Measurements from ENCODE around the gene CBR1. TPM values are rescaled to one million over a fixed set of nuclear protein-coding genes. Genes with fewer than 3 reads are reported as not detected.

CBR1 gene
- total RNA-seq, 1 donor from 2014 or later, result 20.3 TPM

DNA sequence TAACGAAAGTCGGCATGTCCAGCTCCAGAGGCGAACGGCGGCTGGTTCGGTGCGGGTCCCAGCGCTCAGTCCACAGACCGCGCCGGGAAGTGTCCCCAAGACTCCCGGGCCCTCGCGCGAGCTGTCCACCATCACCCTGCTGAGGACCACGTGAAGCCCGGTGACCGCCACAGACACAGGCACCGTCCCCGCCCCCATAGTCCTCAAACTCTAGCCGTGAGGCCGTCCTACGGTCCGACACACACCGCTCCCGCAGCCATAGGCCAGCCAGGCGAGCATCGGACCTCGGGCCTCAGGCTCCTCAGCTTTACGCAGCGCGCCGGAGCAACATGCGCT is 10.0 kb upstream of the CBR1 start:
- DNase-seq (ENCODE audit: low read depth) (no peak), FAIRE-seq (no peak)
- Mint-ChIP-seq H3K36me3 (ENCODE audit: low read depth, unreplicated experiment) (peaks cover 16% of the 10 kb centered on the region), H3K27ac (ENCODE audit: unreplicated experiment) (peak overlapping the region; percentile 95), H3K27me3 (ENCODE audit: low read depth, unreplicated experiment) (no peaks in the 10 kb centered on the region), H3K4me1 (ENCODE audit: low read depth, unreplicated experiment) (peaks cover 9% of the 10 kb centered on the region), H3K9me3 (ENCODE audit: unreplicated experiment) (no peaks in the 10 kb centered on the region), H3K4me3 (ENCODE audit: unreplicated experiment) (peak overlapping the region; percentile 95)
- peak overlapping the region; percentile 88 for H3K4me2 ChIP-seq (ENCODE audit: low read length)
- no peak for TF ChIP-seq CTCF (IDR thresholded peaks at IDR 0.05; ENCODE audit: insufficient read depth, low read depth, low read length)
- no peak for TF ChIP-seq EZH2 (IDR thresholded peaks at IDR 0.05; ENCODE audit: insufficient read depth, low read length)
- H3K27ac ChIP-seq (ENCODE audit: low read depth, low read length), result peak overlapping the region; percentile 79
- H3K27me3 ChIP-seq (ENCODE audit: insufficient read depth, low read length), result no peaks in the 10 kb centered on the region
- H3K9ac ChIP-seq (ENCODE audit: low read length), result peak overlapping the region; percentile 87
- peaks cover 25% of the 10 kb centered on the region for H3K36me3 ChIP-seq (ENCODE audit: insufficient read depth, low read length)
- H3K9me3 ChIP-seq (ENCODE audit: insufficient read depth, low read depth, low read length), result no peaks in the 10 kb centered on the region
- peak overlapping the region; percentile 95 for H3K4me3 ChIP-seq (ENCODE audit: insufficient read depth, low read depth, low read length)
- peak overlapping the region; percentile 89 for H2AFZ ChIP-seq (ENCODE audit: low read depth, low read length)
- H3K4me1 ChIP-seq (ENCODE audit: insufficient read depth, low read length), result peaks cover 3% of the 10 kb centered on the region
- no peaks in the 10 kb centered on the region for H4K20me1 ChIP-seq (ENCODE audit: insufficient read depth, low read length)
- peaks cover 16% of the 10 kb centered on the region for H3K79me2 ChIP-seq (ENCODE audit: insufficient read depth, low read length)

DNA sequence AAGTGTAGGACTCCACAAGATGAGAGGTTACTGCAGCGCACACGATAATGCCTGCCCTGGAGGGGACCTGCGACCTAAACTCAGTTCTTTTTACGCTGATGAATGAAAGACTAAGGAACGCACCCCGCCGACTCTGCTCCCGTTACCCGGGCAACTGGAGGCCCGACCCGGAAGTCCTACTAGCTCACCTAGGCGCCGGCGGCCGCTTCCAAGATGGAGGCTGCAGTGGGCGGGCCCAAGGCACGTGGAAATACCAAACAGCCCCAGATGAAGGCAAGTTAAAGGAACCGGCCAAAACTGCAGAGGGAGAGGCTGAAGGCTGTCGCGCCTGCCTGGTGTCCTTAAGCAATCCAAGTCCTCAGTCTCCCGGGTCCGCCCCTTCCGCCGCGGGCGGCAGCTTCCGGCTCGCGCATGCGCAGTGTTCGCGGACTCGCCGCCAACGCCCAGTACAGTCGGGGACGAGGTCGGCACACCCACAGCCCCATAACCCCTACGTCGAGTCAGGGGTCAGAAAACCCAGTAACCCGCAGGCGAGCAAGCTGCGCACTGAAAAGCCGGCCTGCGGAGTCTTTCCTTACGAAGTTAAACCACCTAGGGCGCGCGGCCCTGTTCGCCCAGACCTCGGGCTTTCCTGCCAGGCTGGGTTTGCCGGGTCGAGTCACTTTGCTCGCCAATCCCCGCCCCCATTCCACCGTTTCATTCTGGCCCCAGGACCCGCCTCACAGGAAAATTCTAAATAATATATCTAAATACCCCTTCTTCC is 9.5 kb upstream of the CBR1 start, which contains the start of gene SETD4:
SETD4 (minus strand) TSS at position 368 of the 763 bp plus-strand sequence. CDS start 1,638 bp downstream, outside the sequence.
- H3K4me1 ChIP-seq (ENCODE audit: insufficient read depth, low read length), result peaks cover 3% of the 10 kb centered on the region
- peak within 1 kb of the TSS; percentile 79 for H3K27ac ChIP-seq (ENCODE audit: low read depth, low read length)
- peak; percentile 87 for DNase-seq (ENCODE audit: low read depth)
- peaks cover 11% of the 10 kb centered on the region for H3K36me3 Mint-ChIP-seq (ENCODE audit: low read depth, unreplicated experiment)
- no peaks in the 10 kb centered on the region for H4K20me1 ChIP-seq (ENCODE audit: insufficient read depth, low read length)
- peak within 1 kb of the TSS; percentile 95 for H3K4me3 ChIP-seq (ENCODE audit: insufficient read depth, low read depth, low read length)
- peak within 1 kb of the TSS; percentile 87 for H3K9ac ChIP-seq (ENCODE audit: low read length)
- H3K4me3 Mint-ChIP-seq (ENCODE audit: unreplicated experiment), result peak within 1 kb of the TSS; percentile 95
- no peaks in the 10 kb centered on the region for H3K9me3 Mint-ChIP-seq (ENCODE audit: unreplicated experiment)
- H3K9me3 ChIP-seq (ENCODE audit: insufficient read depth, low read depth, low read length), result no peaks in the 10 kb centered on the region
- peak within 1 kb of the TSS; percentile 88 for H3K4me2 ChIP-seq (ENCODE audit: low read length)
- H2AFZ ChIP-seq (ENCODE audit: low read depth, low read length), result peak within 1 kb of the TSS; percentile 89
- no peak for FAIRE-seq
- H3K27me3 ChIP-seq (ENCODE audit: insufficient read depth, low read length), result no peaks in the 10 kb centered on the region
- peaks cover 21% of the 10 kb centered on the region for H3K36me3 ChIP-seq (ENCODE audit: insufficient read depth, low read length)
- no peak for TF ChIP-seq CTCF (IDR thresholded peaks at IDR 0.05; ENCODE audit: insufficient read depth, low read depth, low read length)
- TF ChIP-seq EZH2 (IDR thresholded peaks at IDR 0.05; ENCODE audit: insufficient read depth, low read length), result no peak
- peaks cover 9% of the 10 kb centered on the region for H3K4me1 Mint-ChIP-seq (ENCODE audit: low read depth, unreplicated experiment)
- H3K79me2 ChIP-seq (ENCODE audit: insufficient read depth, low read length), result peaks cover 16% of the 10 kb centered on the region
- H3K27ac Mint-ChIP-seq (ENCODE audit: unreplicated experiment), result peak within 1 kb of the TSS; percentile 95
- no peaks in the 10 kb centered on the region for H3K27me3 Mint-ChIP-seq (ENCODE audit: low read depth, unreplicated experiment)

GRCh38 chr21:36061445-36061844 is 8.4 kb upstream of the CBR1 start:
- no peak overlapping the region for H2AFZ ChIP-seq (ENCODE audit: low read depth, low read length)
- Mint-ChIP-seq H3K4me1 (ENCODE audit: low read depth, unreplicated experiment) (peaks cover 9% of the 10 kb centered on the region), H3K36me3 (ENCODE audit: low read depth, unreplicated experiment) (peaks cover 8% of the 10 kb centered on the region), H3K4me3 (ENCODE audit: unreplicated experiment) (peak overlapping the region; percentile 95), H3K27ac (ENCODE audit: unreplicated experiment) (no peak overlapping the region), H3K9me3 (ENCODE audit: unreplicated experiment) (no peaks in the 10 kb centered on the region), H3K27me3 (ENCODE audit: low read depth, unreplicated experiment) (no peaks in the 10 kb centered on the region)
- H3K9me3 ChIP-seq (ENCODE audit: insufficient read depth, low read depth, low read length), result no peaks in the 10 kb centered on the region
- H3K27ac ChIP-seq (ENCODE audit: low read depth, low read length), result no peak overlapping the region
- peaks cover 12% of the 10 kb centered on the region for H3K36me3 ChIP-seq (ENCODE audit: insufficient read depth, low read length)
- no peaks in the 10 kb centered on the region for H4K20me1 ChIP-seq (ENCODE audit: insufficient read depth, low read length)
- no peaks in the 10 kb centered on the region for H3K27me3 ChIP-seq (ENCODE audit: insufficient read depth, low read length)
- no peak overlapping the region for H3K4me3 ChIP-seq (ENCODE audit: insufficient read depth, low read depth, low read length)
- DNase-seq (ENCODE audit: low read depth), result no peak
- peak overlapping the region; percentile 88 for H3K4me2 ChIP-seq (ENCODE audit: low read length)
- H3K9ac ChIP-seq (ENCODE audit: low read length), result no peak overlapping the region
- TF ChIP-seq EZH2 (IDR thresholded peaks at IDR 0.05; ENCODE audit: insufficient read depth, low read length), result no peak
- no peak for TF ChIP-seq CTCF (IDR thresholded peaks at IDR 0.05; ENCODE audit: insufficient read depth, low read depth, low read length)
- peaks cover 3% of the 10 kb centered on the region for H3K4me1 ChIP-seq (ENCODE audit: insufficient read depth, low read length)
- H3K79me2 ChIP-seq (ENCODE audit: insufficient read depth, low read length), result peaks cover 16% of the 10 kb centered on the region
- no peak for FAIRE-seq

All from astrocyte (in vitro differentiated cells and primary cell).